NCI-H1092 treated with DMSO at 0.1 percent for 48 hours (cell line): Measurements from ENCODE around the gene RNF208.

ENCODE experiments used
- DNase-seq: peaks from one replicate; lab custom pipeline; 2025; lab: John Stamatoyannopoulos, UW

RNF208 gene

GRCh38 chr9:137214620-137215019 is 7.4 kb downstream of the RNF208 start:
- no peak for DNase-seq

- no peak for DNase-seq
Measured at GRCh38 chr9:137213160-137214060, 8.6 kb downstream of the RNF208 start.

GRCh38 chr9:137212520-137212919 is 9.5 kb downstream of the RNF208 start:
- DNase-seq, result no peak

- DNase-seq, result no peak
Measured at GRCh38 chr9:137211532-137211931, 10.5 kb downstream of the RNF208 start.

GRCh38 chr9:137206602-137207001 is 15.4 kb downstream of the RNF208 start:
- no peak for DNase-seq

GRCh38 chr9:137205126-137206069 is 16.6 kb downstream of the RNF208 start, which contains the start of the genes NDOR1 and TMEM203:
TSS of gene NDOR1 (plus strand) at chr9:137205700. CDS start at chr9:137205778, 78 bp downstream.
TSS of gene TMEM203 (minus strand) at chr9:137205648. CDS start at chr9:137205414, 234 bp downstream.
- peak; percentile 45 for DNase-seq

GRCh38 chr9:137204731-137205125 is 17.3 kb downstream of the RNF208 start:
- no peak for DNase-seq

- DNase-seq, result no peak
Measured at GRCh38 chr9:137202966-137203365, 19.1 kb downstream of the RNF208 start.

GRCh38 chr9:137201205-137201868 is 20.7 kb downstream of the RNF208 start:
- DNase-seq, result no peak

GRCh38 chr9:137200311-137201204 is 21.5 kb downstream of the RNF208 start, which contains the start of gene TPRN:
TSS of gene TPRN (minus strand) at chr9:137200741. CDS start at chr9:137200711, 30 bp downstream.
- peak; percentile 99 for DNase-seq

GRCh38 chr9:137199411-137200121 is 22.5 kb downstream of the RNF208 start:
- no peak for DNase-seq

GRCh38 chr9:137198902-137199283 is 23.1 kb downstream of the RNF208 start:
- DNase-seq, result no peak

- no peak for DNase-seq
Measured at GRCh38 chr9:137198051-137198901, 23.8 kb downstream of the RNF208 start.

- peak; percentile 50 for DNase-seq
Measured at GRCh38 chr9:137195525-137196220, 26.4 kb downstream of the RNF208 start.

- DNase-seq, result no peak
Measured at GRCh38 chr9:137194909-137195308, 27.1 kb downstream of the RNF208 start.

- no peak for DNase-seq
Measured at GRCh38 chr9:137194388-137194787, 27.7 kb downstream of the RNF208 start.

GRCh38 chr9:137193771-137194170 is 28.3 kb downstream of the RNF208 start:
- no peak for DNase-seq

- DNase-seq, result no peak
Measured at GRCh38 chr9:137192859-137193258, 29.2 kb downstream of the RNF208 start.

GRCh38 chr9:137192448-137192780 is 29.6 kb downstream of the RNF208 start:
- DNase-seq, result no peak
